Epithelial cell of esophagus (primary cell): ENCODE measurements around the gene ETHE1.

Experiments used
- DNase-seq: peaks from one replicate; pipeline ENCODE4 v3.0.0; 2010; ENCODE audit warnings: low read depth
- H3K4me3 ChIP-seq: 2 replicates; pipeline ENCODE4 v1.5.1; 2011; ENCODE audit warnings: mild to moderate bottlenecking, low read length, control low read depth
- CTCF ChIP-seq: IDR thresholded peaks from 2 replicates; pipeline ENCODE4 v1.5.1; 2011; ENCODE audit warnings: low read depth, mild to moderate bottlenecking, low read length, control low read depth, inconsistent platforms; ENCODE audit not compliant: insufficient read depth; ENCODE audit errors: missing control alignments

Gene ETHE1

GRCh38 chr19:43561139-43561970, 34.4 kb upstream of the ETHE1 start:
- TF ChIP-seq CTCF = no peak
- no peak overlapping the region for H3K4me3 ChIP-seq
- no peak for DNase-seq

GRCh38 chr19:43560687-43561086, 33.7 kb upstream of the ETHE1 start:
- peak; percentile 24 for DNase-seq

GRCh38 chr19:43555185-43555770, 28.3 kb upstream of the ETHE1 start:
- peak; percentile 92 for TF ChIP-seq CTCF
- peak; percentile 80 for DNase-seq
- no peak overlapping the region for H3K4me3 ChIP-seq

More at GRCh38 chr19:43560687-43561086, 33.7 kb upstream of the ETHE1 start:
- TF ChIP-seq CTCF = no peak
- H3K4me3 ChIP-seq = no peak overlapping the region

GRCh38 chr19:43554317-43554895, 27.4 kb upstream of the ETHE1 start:
- DNase-seq = no peak
- TF ChIP-seq CTCF = no peak
- H3K4me3 ChIP-seq = no peak overlapping the region

GRCh38 chr19:43553656-43554055, 26.7 kb upstream of the ETHE1 start:
- no peak for TF ChIP-seq CTCF
- no peak overlapping the region for H3K4me3 ChIP-seq
- no peak for DNase-seq

- no peak for TF ChIP-seq CTCF
- H3K4me3 ChIP-seq = no peak overlapping the region
- no peak for DNase-seq
Measured at GRCh38 chr19:43552616-43553015, 25.6 kb upstream of the ETHE1 start.
